Vagina (tissue), 2 donors: ENCODE data around the gene ZBTB16.

Experiments used
- CTCF ChIP-seq, 3 experiments: fragments of 450-650 bp in 2 of 3; fragments of 200-600 bp in 1 of 3; sonication (generic) in 1 of 3; IDR thresholded peaks; one replicate each; pipeline ENCODE4 v1.5.1; 2017 to 2019; ENCODE audit warnings: antibody characterized with exemption in 3 of 3, mild to moderate bottlenecking in 2 of 3, moderate library complexity in 2 of 3
- POLR2A ChIP-seq, 2 donors: fragments of 450-650 bp; IDR thresholded peaks; one replicate each; pipeline ENCODE4 v1.6.1; 2017; ENCODE audit warnings: antibody characterized with exemption in 2 of 2, mild to moderate bottlenecking in 2 of 2, moderate library complexity in 2 of 2
- POLR2AphosphoS5 ChIP-seq, 2 donors: sonication (generic); formaldehyde crosslinking; IDR thresholded peaks; one replicate each; pipeline ENCODE4 v1.9.0; 2017; ENCODE audit warnings: antibody characterized with exemption in 2 of 2, mild to moderate bottlenecking in 2 of 2, low read depth in 1 of 2; ENCODE audit not compliant: insufficient read depth in 1 of 2

- TF ChIP-seq CTCF (IDR thresholded peaks at IDR 0.05) (no peak), POLR2AphosphoS5 (IDR thresholded peaks at IDR 0.05; ENCODE audit: insufficient read depth in 1 of 2, low read depth in 1 of 2) (no peak), POLR2A (IDR thresholded peaks at IDR 0.05) (no peak)
Observed at GRCh38 chr11:114138411-114138810, 78.9 kb downstream of the ZBTB16 start.
